GM12878 (cell line): ENCODE data around the gene CTNNAL1. TPM values are rescaled to one million over a fixed set of nuclear protein-coding genes. Genes with fewer than 3 reads are reported as not detected.

Source experiments
- ATF7 ChIP-seq: fragments of 450-650 bp; IDR thresholded peaks from 2 replicates; pipeline ENCODE4 v1.6.1; 2016; ENCODE audit warnings: low read depth, mild to moderate bottlenecking
- BMI1 ChIP-seq: fragments of 450-650 bp; IDR thresholded peaks from 2 replicates; pipeline ENCODE4 v1.6.1; 2016; ENCODE audit warnings: mild to moderate bottlenecking, moderate library complexity, borderline replicate concordance
- CUX1 ChIP-seq: IDR thresholded peaks from 2 replicates; pipeline ENCODE4 v1.6.1; 2012; ENCODE audit warnings: improper control_type of control experiment, low read depth, low read length; ENCODE audit not compliant: insufficient replicate concordance
- E2F4 ChIP-seq: IDR thresholded peaks from 2 replicates; pipeline ENCODE4 v1.6.1; 2012; ENCODE audit warnings: low read depth, low read length, improper control_type of control experiment
- EED ChIP-seq: sonication (generic); IDR thresholded peaks from 2 replicates; pipeline ENCODE4 v1.6.1; 2016; ENCODE audit warnings: antibody characterized with exemption, low read depth
- EGR1 ChIP-seq, 2 experiments: IDR thresholded peaks; 1 replicate in 1 of 2; 2 replicates in 1 of 2; pipeline ENCODE4 v1.6.1; 2011 to 2012; ENCODE audit warnings: low read depth in 2 of 2, low read length in 2 of 2, borderline replicate concordance in 1 of 2, mild to moderate bottlenecking in 1 of 2, moderate library complexity in 1 of 2
- FOXM1 ChIP-seq: IDR thresholded peaks from 2 replicates; pipeline ENCODE4 v1.6.1; 2012; ENCODE audit warnings: low read depth, mild to moderate bottlenecking, inconsistent platforms, low read length, moderate library complexity
- HCFC1 ChIP-seq: fragments of 150-350 bp; IDR thresholded peaks from 2 replicates; pipeline ENCODE4 v1.6.1; 2014; ENCODE audit warnings: low read length
- LARP7 ChIP-seq: fragments of 450-650 bp; IDR thresholded peaks from 2 replicates; pipeline ENCODE4 v1.6.1; 2017; ENCODE audit warnings: mild to moderate bottlenecking
- MLLT1 ChIP-seq: fragments of 450-650 bp; IDR thresholded peaks from 2 replicates; pipeline ENCODE4 v1.6.1; 2016; ENCODE audit warnings: mild to moderate bottlenecking
- SMAD5 ChIP-seq: IDR thresholded peaks from 2 replicates; pipeline ENCODE4 v1.6.1; 2016; ENCODE audit warnings: antibody characterized with exemption, low read depth
- TAF1 ChIP-seq: IDR thresholded peaks from 2 replicates; pipeline ENCODE4 v1.6.1; 2011; ENCODE audit warnings: mild to moderate bottlenecking, low read depth, low read length, borderline replicate concordance
- polyA plus RNA-seq, 11 experiments: library from polyadenylated mRNA; depleted of rRNA in 4 of 11; unstranded in 6 of 11; stranded (reverse) in 5 of 11; fragments of >200 nt; fragmentation: Nextera tagmentation in 4 of 11; fragmentation: Illumina TruSeq in 1 of 11; extraction: Ambion mirVana in 4 of 11; extraction: Trizol in 1 of 11; gene quantifications; 1 replicate in 1 of 11; 2 replicates in 10 of 11; pipeline versions ENCODE4 v1.2.1 to v1.2.3, GENCODE V29; 2011 to 2016; ENCODE audit warnings: inconsistent platforms in 2 of 11, missing spikeins in 2 of 11, low read depth in 1 of 11
- total RNA-seq, 4 experiments: library from RNA; depleted of rRNA in 3 of 4; stranded (reverse); fragments of >200 nt in 3 of 4; fragmentation: Illumina TruSeq in 1 of 4; extraction: Trizol in 1 of 4; gene quantifications; 2 replicates each; pipeline versions ENCODE4 v1.2.1 to v1.2.3, GENCODE V29; 2013 to 2021
- TF ChIP-seq, protein P1 (sequence below): fragments of 450-650 bp; IDR thresholded peaks from 2 replicates; pipeline ENCODE4 v1.6.1; 2016; ENCODE audit warnings: mild to moderate bottlenecking

The CTNNAL1 gene
- total and polyA plus RNA-seq, 10 of the 15 experiments (the other 5 are each of a cell fraction or from before 2014, with no cell fraction given) = 16.3 to 82.5 (median 45.2) TPM

GRCh38 chr9:108933718-108934322 lies 79.5 kb downstream of the CTNNAL1 start, which contains the start of gene ELP1 (continued):
- TF ChIP-seq SMAD5 (no peak), EGR1 (IDR thresholded peaks at IDR 0.05; ENCODE audit: borderline replicate concordance in 1 of 2, low read depth in 2 of 2, low read length in 2 of 2) (peak in 1 of 2 experiments; percentile 50; a peak in 1 of 3 replicates), CUX1 (no peak), EED (peak; percentile 69; the same call in 1 of the 2 replicates), MLLT1 (0 out of 2 replicates have a peak, but pooled peaks have one; percentile 34), TAF1 (peak; percentile 55; the same call in 1 of the 2 replicates), E2F4 (no peak), BMI1 (no peak), ATF7 (peak; percentile 98), FOXM1 (no peak), LARP7 (peak; percentile 76), HCFC1 (peak; percentile 63)
- TF ChIP-seq, protein P1, sequence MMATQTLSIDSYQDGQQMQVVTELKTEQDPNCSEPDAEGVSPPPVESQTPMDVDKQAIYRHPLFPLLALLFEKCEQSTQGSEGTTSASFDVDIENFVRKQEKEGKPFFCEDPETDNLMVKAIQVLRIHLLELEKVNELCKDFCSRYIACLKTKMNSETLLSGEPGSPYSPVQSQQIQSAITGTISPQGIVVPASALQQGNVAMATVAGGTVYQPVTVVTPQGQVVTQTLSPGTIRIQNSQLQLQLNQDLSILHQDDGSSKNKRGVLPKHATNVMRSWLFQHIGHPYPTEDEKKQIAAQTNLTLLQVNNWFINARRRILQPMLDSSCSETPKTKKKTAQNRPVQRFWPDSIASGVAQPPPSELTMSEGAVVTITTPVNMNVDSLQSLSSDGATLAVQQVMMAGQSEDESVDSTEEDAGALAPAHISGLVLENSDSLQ = peak; percentile 49; the same call in 1 of the 2 replicates
